ENCODE measurements around the gene PITPNC1. TPM values are rescaled to one million over a fixed set of nuclear protein-coding genes. Genes with fewer than 3 reads are reported as not detected.
"Not testable (repeated sequence)": the region's sequence is repeated elsewhere in the genome, so short reads cannot be mapped to it uniquely, and the experiment has no call there.

The PITPNC1 gene
- total RNA-seq, 1 donor from 2014 or later, result 8.1 TPM

DNA sequence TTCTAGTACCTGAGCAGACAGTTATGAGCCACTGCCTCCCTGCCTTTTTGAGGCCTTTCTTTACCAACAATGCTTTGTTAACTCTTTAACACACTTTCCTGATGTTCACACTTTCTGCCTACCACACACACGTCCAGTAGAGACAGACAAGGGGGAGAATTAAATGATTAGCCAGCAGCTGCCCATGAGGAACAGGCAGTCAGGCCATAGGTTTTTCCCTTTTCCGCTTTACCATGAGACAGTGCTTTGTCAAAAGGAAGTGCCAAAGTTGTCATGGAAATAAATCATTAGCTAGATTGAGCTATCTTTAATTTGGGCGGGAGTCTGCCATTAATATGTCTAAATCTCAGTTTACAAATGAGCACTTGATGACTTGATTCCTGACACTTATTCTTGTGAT, 102.1 kb downstream of the PITPNC1 start:
- no peaks in the 10 kb centered on the region for H3K27me3 ChIP-seq
- H3K4me3 ChIP-seq, result no peak overlapping the region
- no peak for DNase-seq (ENCODE audit: extremely low spot score in 2 of 2)
- no peak overlapping the region for H3K27ac ChIP-seq
- H3K4me1 ChIP-seq, result peaks cover 49% of the 10 kb centered on the region
- intact Hi-C loops (cut with DNase I), result loop anchor here (10.0 kb wide), 1 partner anchor 104 kb away; the partner anchor contains the start of gene PITPNC1
- TF ChIP-seq, protein P1, sequence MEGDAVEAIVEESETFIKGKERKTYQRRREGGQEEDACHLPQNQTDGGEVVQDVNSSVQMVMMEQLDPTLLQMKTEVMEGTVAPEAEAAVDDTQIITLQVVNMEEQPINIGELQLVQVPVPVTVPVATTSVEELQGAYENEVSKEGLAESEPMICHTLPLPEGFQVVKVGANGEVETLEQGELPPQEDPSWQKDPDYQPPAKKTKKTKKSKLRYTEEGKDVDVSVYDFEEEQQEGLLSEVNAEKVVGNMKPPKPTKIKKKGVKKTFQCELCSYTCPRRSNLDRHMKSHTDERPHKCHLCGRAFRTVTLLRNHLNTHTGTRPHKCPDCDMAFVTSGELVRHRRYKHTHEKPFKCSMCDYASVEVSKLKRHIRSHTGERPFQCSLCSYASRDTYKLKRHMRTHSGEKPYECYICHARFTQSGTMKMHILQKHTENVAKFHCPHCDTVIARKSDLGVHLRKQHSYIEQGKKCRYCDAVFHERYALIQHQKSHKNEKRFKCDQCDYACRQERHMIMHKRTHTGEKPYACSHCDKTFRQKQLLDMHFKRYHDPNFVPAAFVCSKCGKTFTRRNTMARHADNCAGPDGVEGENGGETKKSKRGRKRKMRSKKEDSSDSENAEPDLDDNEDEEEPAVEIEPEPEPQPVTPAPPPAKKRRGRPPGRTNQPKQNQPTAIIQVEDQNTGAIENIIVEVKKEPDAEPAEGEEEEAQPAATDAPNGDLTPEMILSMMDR (IDR thresholded peaks at IDR 0.05), result no peak
- no peak for TF ChIP-seq POLR2A (IDR thresholded peaks at IDR 0.05)
- no peak for TF ChIP-seq POLR2AphosphoS5 (IDR thresholded peaks at IDR 0.05; ENCODE audit: insufficient read depth in 1 of 2, low read depth in 1 of 2)
- H3K36me3 ChIP-seq, result no peaks in the 10 kb centered on the region
- no peaks in the 10 kb centered on the region for H3K9me3 ChIP-seq

GRCh38 chr17:67480959-67481358, 103.9 kb downstream of the PITPNC1 start:
- Histone ChIP-seq H3K4me1 (peaks cover 32% of the 10 kb centered on the region), H3K27ac (peak overlapping the region; percentile 41)
- intact Hi-C loops (cut with DNase I); DNase-seq (ENCODE audit: extremely low spot score in 2 of 2); H3K27me3 ChIP-seq; H3K36me3 ChIP-seq; H3K9me3 ChIP-seq; H3K4me3 ChIP-seq: not testable (repeated sequence)

GRCh38 chr17:67481808-67482207, 104.7 kb downstream of the PITPNC1 start:
- DNase-seq (ENCODE audit: extremely low spot score in 2 of 2), result no peak
- intact Hi-C loops (cut with DNase I), result no loop called here
- Histone ChIP-seq H3K27ac (peak overlapping the region; percentile 41), H3K9me3 (no peaks in the 10 kb centered on the region), H3K4me3 (no peak overlapping the region), H3K36me3 (no peaks in the 10 kb centered on the region), H3K4me1 (peaks cover 32% of the 10 kb centered on the region), H3K27me3 (no peaks in the 10 kb centered on the region)
- TF ChIP-seq POLR2A (IDR thresholded peaks at IDR 0.05), result no peak
- TF ChIP-seq POLR2AphosphoS5 (IDR thresholded peaks at IDR 0.05; ENCODE audit: insufficient read depth in 1 of 2, low read depth in 1 of 2), result peak in 1 of 2 donors; percentile 70

- Histone ChIP-seq H3K27ac (no peak overlapping the region), H3K9me3 (no peaks in the 10 kb centered on the region), H3K4me1 (peaks cover 38% of the 10 kb centered on the region), H3K27me3 (no peaks in the 10 kb centered on the region), H3K4me3 (no peak overlapping the region), H3K36me3 (no peaks in the 10 kb centered on the region)
- no peak for DNase-seq (ENCODE audit: extremely low spot score in 2 of 2)
- intact Hi-C loops (cut with DNase I), result no loop called here
- TF ChIP-seq POLR2A (IDR thresholded peaks at IDR 0.05), result no peak
- TF ChIP-seq, protein P1 (IDR thresholded peaks at IDR 0.05), result no peak
- no peak for TF ChIP-seq POLR2AphosphoS5 (IDR thresholded peaks at IDR 0.05; ENCODE audit: insufficient read depth in 1 of 2, low read depth in 1 of 2)
Measured at GRCh38 chr17:67482764-67483163, 105.7 kb downstream of the PITPNC1 start.

DNA sequence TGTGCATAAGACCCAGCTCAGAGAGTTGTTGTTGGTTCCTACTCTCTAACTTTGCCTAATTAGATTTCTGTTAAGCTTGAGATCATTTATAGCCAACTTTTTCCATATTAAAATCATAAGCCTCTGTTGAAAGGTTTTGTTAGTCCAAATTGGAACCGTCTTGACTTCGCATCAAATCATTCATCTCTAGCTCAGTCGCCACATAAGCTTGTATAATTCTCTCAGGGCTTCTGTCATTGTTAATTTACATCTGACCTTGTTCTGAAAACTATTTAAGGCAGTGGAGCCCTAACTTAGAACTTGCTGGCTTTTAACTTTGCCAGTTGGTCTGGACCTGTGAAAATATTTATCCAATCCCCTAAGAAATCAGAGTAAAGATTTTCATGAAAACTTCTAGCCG, 107.2 kb downstream of the PITPNC1 start:
- intact Hi-C loops (cut with DNase I), result no loop called here
- H3K4me3 ChIP-seq, result no peak overlapping the region
- H3K27ac ChIP-seq, result no peak overlapping the region
- H3K4me1 ChIP-seq, result peaks cover 42% of the 10 kb centered on the region
- no peak for DNase-seq (ENCODE audit: extremely low spot score in 2 of 2)
- no peak for TF ChIP-seq POLR2A (IDR thresholded peaks at IDR 0.05)
- TF ChIP-seq POLR2AphosphoS5 (IDR thresholded peaks at IDR 0.05; ENCODE audit: insufficient read depth in 1 of 2, low read depth in 1 of 2), result no peak
- TF ChIP-seq, protein P1 (IDR thresholded peaks at IDR 0.05), result no peak
- no peaks in the 10 kb centered on the region for H3K36me3 ChIP-seq
- no peaks in the 10 kb centered on the region for H3K27me3 ChIP-seq
- no peaks in the 10 kb centered on the region for H3K9me3 ChIP-seq

DNA sequence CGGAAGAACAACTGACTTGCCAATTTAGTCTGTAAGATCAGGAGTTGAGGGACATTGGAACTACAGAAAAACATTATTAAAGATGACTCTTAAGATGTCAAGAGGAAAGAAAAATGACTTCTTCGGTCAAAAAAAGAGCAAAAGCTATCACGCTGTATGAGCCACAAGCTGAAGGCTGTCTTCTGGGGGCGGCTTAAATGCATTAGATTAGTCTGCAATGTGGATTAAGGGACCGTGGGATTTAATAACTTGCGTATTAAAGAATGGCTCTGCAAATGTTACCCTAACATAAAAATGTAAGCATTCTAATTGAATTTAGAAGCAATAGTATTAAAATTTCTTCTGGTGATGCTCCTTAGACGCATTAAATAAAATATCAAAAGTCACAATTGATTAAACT, 108.6 kb downstream of the PITPNC1 start:
- no peaks in the 10 kb centered on the region for H3K27me3 ChIP-seq
- intact Hi-C loops (cut with DNase I), result no loop called here
- DNase-seq (ENCODE audit: extremely low spot score in 2 of 2), result no peak
- H3K9me3 ChIP-seq, result no peaks in the 10 kb centered on the region
- no peaks in the 10 kb centered on the region for H3K36me3 ChIP-seq
- H3K27ac ChIP-seq, result no peak overlapping the region
- peaks cover 46% of the 10 kb centered on the region for H3K4me1 ChIP-seq
- H3K4me3 ChIP-seq, result no peak overlapping the region
- no peak for TF ChIP-seq POLR2AphosphoS5 (IDR thresholded peaks at IDR 0.05; ENCODE audit: insufficient read depth in 1 of 2, low read depth in 1 of 2)
- TF ChIP-seq, protein P1 (IDR thresholded peaks at IDR 0.05), result no peak
- TF ChIP-seq POLR2A (IDR thresholded peaks at IDR 0.05), result no peak
